Activated CD4-positive, alpha-beta T cell treated with anti-CD3 and anti-CD28 coated beads, Interleukin-2, amount 10 ng/mL, durations not matched to agents 7 days and 5 days (primary cell): ENCODE measurements around the gene DEK. TPM values are rescaled to one million over a fixed set of nuclear protein-coding genes. Genes with fewer than 3 reads are reported as not detected.
"Not testable (repeated sequence)": the region's sequence is repeated elsewhere in the genome, so short reads cannot be mapped to it uniquely, and the experiment has no call there.

Experiments used
- CTCF ChIA-PET: fragments of 350-600 bp; sonication (Branson Sonifier 250); formaldehyde crosslinking; loops from one replicate; lab custom pipeline; 2021; ENCODE audit warnings: antibody characterized with exemption; lab: Charles Lee
- POLR2A ChIA-PET: fragments of 350-600 bp; sonication (Branson Sonifier 250); formaldehyde crosslinking; loops from one replicate; lab custom pipeline; 2021; ENCODE audit warnings: antibody characterized with exemption; lab: Charles Lee
- DNase-seq: peaks from one replicate; pipeline ENCODE4 v3.0.0-alpha.2; 2020
- H3K27ac Mint-ChIP-seq: one replicate; pipeline ENCODE4 v1.8.0; 2021; ENCODE audit warnings: mild to moderate bottlenecking, moderate library complexity, mixed read lengths
- H3K27me3 Mint-ChIP-seq: one replicate; pipeline ENCODE4 v1.8.0; 2021; ENCODE audit warnings: mixed read lengths
- H3K36me3 Mint-ChIP-seq: one replicate; pipeline ENCODE4 v1.8.0; 2021; ENCODE audit warnings: low read depth, mixed read lengths
- H3K4me1 Mint-ChIP-seq: one replicate; pipeline ENCODE4 v1.8.0; 2021; ENCODE audit warnings: mixed read lengths
- H3K4me3 Mint-ChIP-seq: one replicate; pipeline ENCODE4 v1.8.0; 2021; ENCODE audit warnings: mild to moderate bottlenecking, moderate library complexity, mixed read lengths
- H3K9me3 Mint-ChIP-seq: one replicate; pipeline ENCODE4 v1.8.0; 2021; ENCODE audit warnings: mixed read lengths
- total RNA-seq, 2 experiments: library from RNA; stranded (reverse); gene quantifications; one replicate each; pipeline ENCODE4 v1.2.3, GENCODE V29; 2021

The DEK gene
- total RNA-seq, 2 experiments from 2014 or later: 246 to 282 TPM

- DNase-seq, H3K9me3 Mint-ChIP-seq, H3K27me3 Mint-ChIP-seq, CTCF ChIA-PET, H3K27ac Mint-ChIP-seq, POLR2A ChIA-PET, H3K4me3 Mint-ChIP-seq, H3K4me1 Mint-ChIP-seq: not testable (repeated sequence)
- H3K36me3 Mint-ChIP-seq: peaks cover 32% of the 10 kb centered on the region
Observed at GRCh38 chr6:18176198-18176597, 88.1 kb downstream of the DEK start.

Other genes starting within 250 kb of the DEK start
- under 1 TPM in 1 of 2 experiments, not detected in 1; 0.08 TPM for gene NHLRC1, start 141.9 kb downstream of the DEK start, total RNA-seq
- 1 to 10 TPM; 5.4 to 5.8 TPM for gene TPMT, start 109.5 kb downstream of the DEK start, total RNA-seq
- gene KDM1B, start 109.1 kb downstream of the DEK start, total RNA-seq: 10 to 100 TPM in 1 of 2 experiments, 1 to 10 TPM in 1; 8.9 to 10.5 TPM
- 1 to 10 TPM; 1.3 to 1.7 TPM for gene RNF144B, start 122.8 kb upstream of the DEK start, total RNA-seq